LNCaP clone FGC (cell line): Measurements from ENCODE around the gene TSPAN1.

Source experiments
- DNase-seq: peaks from one replicate; pipeline ENCODE4 v3.0.0-alpha.2; 2011; ENCODE audit warnings: low read depth
- H3K4me3 ChIP-seq: 2 replicates; pipeline ENCODE4 v1.5.1; 2011; ENCODE audit warnings: mild to moderate bottlenecking, low read depth, low read length, control low read depth
- TF ChIP-seq, protein P1 (sequence below): IDR thresholded peaks from 2 replicates; pipeline ENCODE4 v1.5.1; 2012; ENCODE audit warnings: mild to moderate bottlenecking; ENCODE audit not compliant: control insufficient read depth, insufficient read depth; ENCODE audit errors: extremely low read depth

Gene TSPAN1

GRCh38 chr1:46148318-46148717 is 26.6 kb upstream of the TSPAN1 start:
- no peak overlapping the region for H3K4me3 ChIP-seq
- DNase-seq: no peak
- TF ChIP-seq, protein P1, sequence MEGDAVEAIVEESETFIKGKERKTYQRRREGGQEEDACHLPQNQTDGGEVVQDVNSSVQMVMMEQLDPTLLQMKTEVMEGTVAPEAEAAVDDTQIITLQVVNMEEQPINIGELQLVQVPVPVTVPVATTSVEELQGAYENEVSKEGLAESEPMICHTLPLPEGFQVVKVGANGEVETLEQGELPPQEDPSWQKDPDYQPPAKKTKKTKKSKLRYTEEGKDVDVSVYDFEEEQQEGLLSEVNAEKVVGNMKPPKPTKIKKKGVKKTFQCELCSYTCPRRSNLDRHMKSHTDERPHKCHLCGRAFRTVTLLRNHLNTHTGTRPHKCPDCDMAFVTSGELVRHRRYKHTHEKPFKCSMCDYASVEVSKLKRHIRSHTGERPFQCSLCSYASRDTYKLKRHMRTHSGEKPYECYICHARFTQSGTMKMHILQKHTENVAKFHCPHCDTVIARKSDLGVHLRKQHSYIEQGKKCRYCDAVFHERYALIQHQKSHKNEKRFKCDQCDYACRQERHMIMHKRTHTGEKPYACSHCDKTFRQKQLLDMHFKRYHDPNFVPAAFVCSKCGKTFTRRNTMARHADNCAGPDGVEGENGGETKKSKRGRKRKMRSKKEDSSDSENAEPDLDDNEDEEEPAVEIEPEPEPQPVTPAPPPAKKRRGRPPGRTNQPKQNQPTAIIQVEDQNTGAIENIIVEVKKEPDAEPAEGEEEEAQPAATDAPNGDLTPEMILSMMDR: no peak

DNA sequence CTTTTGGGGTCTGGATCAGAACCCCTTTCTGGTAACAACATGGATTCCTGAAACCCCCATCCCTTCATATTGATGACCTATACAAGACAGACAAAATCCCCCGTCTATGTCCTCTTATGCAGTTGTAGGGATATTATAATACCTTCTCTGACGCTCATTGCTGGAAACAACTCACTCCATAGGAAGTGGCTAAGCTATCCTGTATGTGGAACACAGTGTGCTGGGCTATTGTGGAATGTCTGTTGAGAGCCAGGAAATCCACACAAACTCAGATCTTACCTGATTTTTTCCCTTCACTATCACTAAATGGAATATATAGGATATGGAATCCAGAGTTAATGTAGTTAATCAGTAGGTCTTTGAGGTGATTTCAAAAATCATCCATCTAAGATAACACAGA is 24.8 kb upstream of the TSPAN1 start:
- TF ChIP-seq, protein P1: no peak
- no peak for DNase-seq
- no peak overlapping the region for H3K4me3 ChIP-seq

GRCh38 chr1:46152016-46152415 is 22.9 kb upstream of the TSPAN1 start:
- no peak for DNase-seq
- no peak overlapping the region for H3K4me3 ChIP-seq
- TF ChIP-seq, protein P1: no peak

- no peak overlapping the region for H3K4me3 ChIP-seq
- no peak for DNase-seq
- TF ChIP-seq, protein P1: no peak
Measured at GRCh38 chr1:46153228-46153627, 21.7 kb upstream of the TSPAN1 start.

DNA sequence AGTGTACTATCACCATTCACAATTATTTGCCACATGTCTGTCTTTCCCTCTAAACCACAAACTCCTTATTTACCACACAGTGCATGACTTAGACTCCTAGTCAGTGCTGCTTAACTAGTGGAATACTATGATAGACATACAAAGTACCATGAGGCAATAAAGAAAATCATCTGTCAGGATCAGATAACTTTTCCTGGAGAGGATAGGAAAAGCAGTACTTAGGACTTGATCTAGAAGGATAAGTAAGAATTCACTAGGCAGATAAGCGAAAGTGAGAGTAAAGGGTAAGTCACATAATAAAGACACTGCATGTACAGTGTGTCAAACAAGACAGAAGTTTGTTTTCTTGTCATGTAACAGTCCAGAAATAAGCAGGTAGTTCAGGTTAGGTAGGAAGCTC is 21.2 kb upstream of the TSPAN1 start:
- no peak for DNase-seq
- no peak overlapping the region for H3K4me3 ChIP-seq
- TF ChIP-seq, protein P1: no peak

DNA sequence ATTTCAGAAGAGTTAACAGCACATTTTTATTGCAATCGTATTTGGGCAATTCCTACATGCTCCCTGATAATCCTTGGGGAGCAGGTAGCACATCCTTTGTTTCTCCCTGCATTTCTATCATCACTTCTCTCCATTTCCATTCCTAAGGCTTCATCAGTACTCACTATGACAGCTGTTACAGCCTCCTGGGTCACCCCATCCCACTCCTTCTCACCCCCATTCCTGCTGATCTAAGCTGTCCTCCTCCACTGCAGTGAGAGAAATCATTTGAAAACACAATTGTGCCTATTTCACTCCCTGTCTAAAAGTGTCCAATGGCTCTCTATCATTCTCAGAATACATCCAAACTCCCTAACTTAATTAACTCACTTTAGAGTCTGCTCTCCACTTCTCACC is 17.0 kb upstream of the TSPAN1 start:
- no peak for DNase-seq
- H3K4me3 ChIP-seq: no peak overlapping the region
- TF ChIP-seq, protein P1: no peak
